GM18526 (cell line): ENCODE measurements around the gene SLC25A45.

ENCODE experiments used
- POLR2A ChIP-seq: IDR thresholded peaks from 3 replicates; pipeline ENCODE4 v1.6.1; 2011; ENCODE audit not compliant: insufficient read length; ENCODE audit errors: extremely low read depth

Gene SLC25A45

GRCh38 chr11:65416841-65417701 is 34.6 kb upstream of the SLC25A45 start:
- no peak for TF ChIP-seq POLR2A

DNA sequence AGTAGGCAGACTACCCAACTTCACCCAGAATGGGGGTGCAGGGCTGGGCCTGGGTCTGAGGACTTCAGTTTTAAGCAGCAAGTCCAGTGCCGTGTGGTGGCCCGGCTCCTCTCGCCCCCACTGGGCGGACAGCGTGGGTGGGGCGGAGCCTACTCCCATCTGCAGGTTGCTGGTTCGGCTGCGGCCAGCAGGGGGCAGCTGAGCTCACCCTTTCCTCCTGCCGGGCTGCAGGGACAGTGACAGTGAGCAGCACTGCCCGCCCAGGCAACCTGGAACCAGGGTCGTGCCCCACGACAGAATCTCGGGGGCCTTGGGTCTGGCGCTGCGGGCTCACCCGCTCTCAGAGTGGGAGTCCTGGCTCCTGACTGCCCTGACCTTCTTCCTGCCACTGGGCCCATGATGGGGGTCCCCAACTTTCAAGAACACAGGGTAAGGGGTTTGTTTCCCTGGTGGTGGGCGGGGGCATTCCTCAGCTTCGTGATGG is 33.9 kb upstream of the SLC25A45 start:
- TF ChIP-seq POLR2A, result peak; percentile 35

DNA sequence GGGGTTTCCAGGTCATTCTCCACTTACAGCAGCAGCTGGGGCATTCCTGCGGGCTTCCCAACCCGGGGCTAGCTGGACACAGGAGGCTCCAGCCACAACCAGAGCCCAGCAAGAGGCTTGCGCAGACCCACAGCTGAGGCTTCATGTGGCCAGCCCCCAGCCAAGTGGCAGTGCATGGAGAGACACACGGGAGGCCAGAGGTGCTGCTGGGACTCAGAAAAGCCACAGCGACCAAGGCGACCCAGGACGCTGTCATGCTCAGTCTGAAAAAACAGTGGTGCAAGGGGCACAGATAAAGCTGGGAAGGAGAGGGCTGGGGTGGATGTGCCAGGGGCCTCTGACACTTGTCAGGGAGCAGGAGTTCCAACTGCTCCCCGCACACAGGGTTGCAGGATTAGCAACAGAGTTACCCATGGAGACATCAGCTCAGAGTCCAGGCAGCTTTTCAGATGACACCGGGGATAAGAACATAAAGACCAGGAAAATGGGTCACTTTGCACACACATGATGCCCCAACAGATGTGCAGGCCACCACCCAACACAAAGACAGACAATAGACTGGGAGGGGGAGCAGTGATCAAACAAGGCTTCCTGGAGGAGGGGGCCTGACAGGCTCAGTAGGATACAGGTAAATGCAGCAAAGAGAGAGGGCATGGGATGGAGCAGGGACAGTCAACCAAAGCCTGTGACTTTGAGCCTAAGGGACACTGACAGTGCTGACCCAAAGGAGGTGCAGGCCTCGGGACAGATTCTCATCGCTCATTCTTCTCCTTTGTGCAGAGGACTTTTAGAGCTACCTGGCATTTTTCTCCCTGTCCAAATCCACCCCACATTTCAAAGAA is 33.3 kb upstream of the SLC25A45 start:
- TF ChIP-seq POLR2A, result no peak

DNA sequence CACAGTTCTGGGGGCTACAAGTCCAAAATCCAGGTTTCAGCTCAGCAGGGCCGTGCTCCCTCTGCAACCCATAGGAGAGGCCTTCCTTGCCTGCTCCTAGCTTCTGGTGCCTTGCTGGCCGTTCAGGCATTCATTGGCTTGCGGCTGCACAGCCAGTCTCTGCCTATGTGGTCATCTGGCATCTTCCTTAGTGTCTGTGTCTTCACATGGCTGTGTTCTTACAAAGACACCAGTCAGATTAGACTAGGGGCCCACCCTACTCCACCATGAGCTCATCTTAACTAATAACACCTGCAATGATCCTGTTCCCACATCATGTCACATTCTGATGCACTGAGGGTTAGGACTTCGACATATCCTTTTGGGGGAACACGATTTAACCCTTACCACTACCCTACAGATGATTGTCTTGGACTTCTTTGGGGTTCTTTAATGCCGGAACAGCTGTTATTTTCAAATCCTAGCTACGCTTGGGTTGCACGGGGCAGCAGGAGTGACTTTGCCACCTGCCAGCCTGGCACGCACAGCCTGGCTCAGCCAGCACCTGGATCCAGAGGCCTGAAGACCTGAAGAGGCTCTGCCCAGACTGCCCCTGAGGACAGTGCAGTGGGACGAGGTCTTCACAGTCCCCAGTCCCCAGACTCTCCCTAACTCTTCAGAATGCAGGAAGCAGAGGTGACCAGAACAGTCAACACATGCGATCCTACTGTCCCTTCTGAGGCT is 32.5 kb upstream of the SLC25A45 start:
- TF ChIP-seq POLR2A, result no peak

- no peak for TF ChIP-seq POLR2A
Observed at GRCh38 chr11:65412271-65413076, 30.0 kb upstream of the SLC25A45 start.

- TF ChIP-seq POLR2A, result no peak
Observed at GRCh38 chr11:65411681-65412070, 29.2 kb upstream of the SLC25A45 start.

DNA sequence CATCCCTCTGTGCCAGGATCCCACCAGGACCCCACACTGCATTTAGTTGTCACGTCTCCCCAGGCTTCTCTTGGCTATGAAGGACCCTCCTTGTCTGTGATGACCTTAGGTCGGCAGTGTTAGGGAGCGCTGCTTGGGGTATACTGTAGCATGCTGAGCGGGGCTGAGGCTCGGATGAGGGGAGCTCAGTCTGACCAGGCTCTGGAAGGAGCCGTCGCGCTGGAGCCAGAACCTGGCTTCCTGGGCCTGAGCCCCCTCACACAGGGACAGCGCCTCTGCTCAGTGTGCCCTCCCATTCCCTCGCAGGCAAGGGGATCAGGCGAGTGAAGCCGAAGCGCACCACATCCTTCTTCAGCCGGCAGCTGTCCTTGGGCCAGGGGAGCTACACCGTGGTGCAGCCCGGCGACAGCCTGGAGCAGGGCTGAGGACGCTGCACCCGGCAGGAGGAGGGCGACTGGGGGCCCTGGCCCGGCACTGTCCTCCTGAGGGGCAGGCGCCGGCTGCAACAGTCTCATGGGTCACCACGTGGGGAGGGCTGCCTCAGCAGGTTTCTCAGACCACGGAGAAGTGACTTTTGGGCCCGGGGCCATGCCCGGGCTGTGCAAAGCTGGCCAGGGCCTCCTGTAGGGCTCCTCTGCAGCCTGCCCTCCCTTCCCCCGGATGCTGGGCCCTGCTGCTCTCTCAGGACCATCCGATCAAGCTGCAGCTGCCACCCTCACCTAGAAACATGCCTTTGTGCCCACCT is 28.7 kb upstream of the SLC25A45 start:
- no peak for TF ChIP-seq POLR2A

GRCh38 chr11:65404638-65405339 is 22.3 kb upstream of the SLC25A45 start:
- TF ChIP-seq POLR2A, result no peak

DNA sequence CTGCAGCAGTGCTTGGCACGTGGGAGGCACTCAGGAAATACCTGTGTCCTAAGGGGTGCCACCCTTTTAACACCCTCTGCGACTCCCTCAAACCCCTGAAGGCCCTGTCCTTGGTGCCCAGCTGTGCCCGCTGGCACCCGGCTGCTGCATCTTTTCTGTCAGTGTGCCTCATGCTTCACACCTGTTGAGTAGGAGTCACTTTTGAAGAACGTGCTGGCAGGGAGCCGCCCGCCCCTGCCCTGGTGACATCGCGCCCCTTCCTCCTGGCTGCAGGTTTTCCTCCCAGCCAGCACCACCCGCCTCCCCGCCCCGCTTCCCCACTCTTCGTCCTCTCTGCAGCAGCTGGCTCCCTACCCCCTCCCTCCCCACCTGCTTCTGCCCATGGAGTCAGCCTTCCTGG is 21.8 kb upstream of the SLC25A45 start:
- TF ChIP-seq POLR2A, result no peak

DNA sequence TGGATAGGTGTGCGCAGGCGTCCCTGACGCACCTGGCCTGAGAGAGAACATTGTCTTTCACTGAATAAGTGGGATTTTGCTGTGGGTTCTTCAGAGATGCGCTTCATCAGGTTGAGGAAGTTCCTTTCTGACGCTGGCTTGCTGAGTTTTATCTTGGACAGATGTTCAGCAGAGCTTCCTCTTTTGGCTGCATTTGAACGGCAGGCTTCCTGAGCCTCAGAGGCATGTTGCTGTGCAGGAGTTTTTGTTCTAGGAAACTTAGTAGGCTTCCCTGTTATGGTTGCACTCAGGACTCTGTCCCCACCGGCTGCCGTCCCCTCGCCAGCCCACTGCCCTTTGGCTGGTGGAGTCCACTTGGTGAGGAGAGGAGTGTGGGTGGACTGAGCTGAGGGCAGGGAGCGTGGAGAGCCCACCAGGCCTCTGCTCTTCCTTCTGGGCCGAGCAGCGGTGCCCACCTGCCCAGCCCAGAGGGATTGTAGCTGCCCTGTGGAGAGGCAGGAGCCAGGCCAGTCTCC is 21.2 kb upstream of the SLC25A45 start:
- peak; percentile 18 for TF ChIP-seq POLR2A

- TF ChIP-seq POLR2A, result no peak
Observed at GRCh38 chr11:65402790-65403189, 20.3 kb upstream of the SLC25A45 start.

DNA sequence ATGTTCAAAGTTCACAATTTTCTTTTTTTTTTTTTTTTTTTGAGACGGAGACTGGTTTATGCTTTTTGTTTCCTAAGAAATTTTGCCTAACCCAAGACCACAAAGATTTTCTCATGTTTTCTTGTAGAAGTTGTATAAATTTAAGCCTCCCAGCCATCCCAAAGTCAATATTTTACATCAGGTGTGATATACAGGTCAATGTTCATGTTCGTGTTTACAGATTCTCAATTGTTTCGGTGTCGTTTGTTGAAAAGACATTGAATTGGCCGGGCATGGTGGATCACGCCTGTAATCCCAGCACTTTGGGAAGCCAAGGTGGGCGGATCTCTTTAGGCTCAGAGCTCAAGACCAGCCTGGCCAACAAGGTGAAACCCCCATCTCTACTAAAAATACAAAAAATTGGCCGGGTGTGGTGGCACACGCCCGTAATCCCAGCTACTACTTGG is 19.4 kb upstream of the SLC25A45 start:
- TF ChIP-seq POLR2A, result no peak

DNA sequence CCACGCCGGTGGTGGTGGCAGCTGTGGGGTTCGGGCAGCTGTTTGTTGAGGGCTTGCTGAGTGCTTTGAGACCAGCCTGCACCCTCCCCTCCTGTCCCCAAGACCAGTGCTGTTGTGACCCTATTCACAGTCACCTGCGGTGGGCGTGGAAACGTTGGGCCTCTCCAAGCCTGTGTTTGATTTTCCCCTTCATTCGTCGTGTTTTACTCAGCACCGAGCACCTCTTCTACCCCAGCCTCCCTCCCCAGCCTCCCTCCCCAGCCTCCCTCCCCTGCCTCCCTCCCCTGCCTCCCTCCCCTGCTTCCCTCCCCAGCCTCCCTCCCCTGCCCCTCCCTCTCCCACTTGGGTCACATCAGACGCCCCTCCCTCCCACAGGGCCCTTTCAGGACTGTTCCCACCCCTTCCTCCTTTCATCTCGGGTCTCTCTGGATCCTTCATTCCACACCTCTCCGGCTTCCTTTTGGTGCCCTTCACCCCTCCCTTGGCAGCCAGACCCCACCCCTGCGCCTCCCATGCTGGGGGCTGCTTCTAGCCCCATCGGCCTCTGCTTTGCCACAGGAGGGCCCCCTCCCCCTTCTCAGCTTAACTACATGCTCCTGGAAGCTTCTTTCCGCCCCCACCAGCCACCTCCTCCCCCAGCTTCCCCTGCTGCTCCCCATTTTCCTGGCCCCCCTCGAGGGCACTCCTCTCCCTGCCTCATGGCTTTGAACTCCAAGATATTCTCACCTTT is 18.8 kb upstream of the SLC25A45 start:
- TF ChIP-seq POLR2A, result no peak
